ENCODE results near the gene SCUBE1.

- no peak for TF ChIP-seq CTCF (IDR thresholded peaks at IDR 0.05; ENCODE audit: poor library complexity)
- TF ChIP-seq EZH2 (IDR thresholded peaks at IDR 0.05; ENCODE audit: borderline replicate concordance), result no peak
Observed at GRCh38 chr22:43262990-43263644, 80.1 kb downstream of the SCUBE1 start.
